ENCODE measurements around the gene RAMP1.

Gene RAMP1

GRCh38 chr2:237912271-237913192 lies 53.1 kb downstream of the RAMP1 start:
- no peak for TF ChIP-seq CTCF (conservative IDR thresholded peaks at IDR 0.05; ENCODE audit: low read depth, low read length)
- DNase-seq (ENCODE audit: low read depth) = no peak
- no peak overlapping the region for H3K4me3 ChIP-seq (ENCODE audit: low read depth, low read length)

GRCh38 chr2:237913193-237913917 lies 53.9 kb downstream of the RAMP1 start:
- DNase-seq (ENCODE audit: low read depth) = no peak
- TF ChIP-seq CTCF (conservative IDR thresholded peaks at IDR 0.05; ENCODE audit: low read depth, low read length) = no peak
- no peak overlapping the region for H3K4me3 ChIP-seq (ENCODE audit: low read depth, low read length)

GRCh38 chr2:237915576-237915975 lies 56.2 kb downstream of the RAMP1 start:
- no peak overlapping the region for H3K4me3 ChIP-seq (ENCODE audit: low read depth, low read length)
- TF ChIP-seq CTCF (conservative IDR thresholded peaks at IDR 0.05; ENCODE audit: low read depth, low read length) = no peak
- no peak for DNase-seq (ENCODE audit: low read depth)

- DNase-seq (ENCODE audit: low read depth) = no peak
These were observed 56.9 kb downstream of the RAMP1 start for GRCh38 chr2:237916296-237916695.

GRCh38 chr2:237917696-237918374 lies 58.4 kb downstream of the RAMP1 start:
- no peak for TF ChIP-seq CTCF (conservative IDR thresholded peaks at IDR 0.05; ENCODE audit: low read depth, low read length)
- DNase-seq (ENCODE audit: low read depth) = no peak
- H3K4me3 ChIP-seq (ENCODE audit: low read depth, low read length) = no peak overlapping the region

More at GRCh38 chr2:237916296-237916695, 56.9 kb downstream of the RAMP1 start:
- H3K4me3 ChIP-seq (ENCODE audit: low read depth, low read length) = no peak overlapping the region
- TF ChIP-seq CTCF (conservative IDR thresholded peaks at IDR 0.05; ENCODE audit: low read depth, low read length) = no peak

- no peak for DNase-seq (ENCODE audit: low read depth)
- no peak for TF ChIP-seq CTCF (conservative IDR thresholded peaks at IDR 0.05; ENCODE audit: low read depth, low read length)
- no peak overlapping the region for H3K4me3 ChIP-seq (ENCODE audit: low read depth, low read length)
These were observed 60.2 kb downstream of the RAMP1 start for GRCh38 chr2:237919593-237919992.
